ENCODE results near the gene DDX17.

GRCh38 chr22:38461057-38461413, 45.1 kb downstream of the DDX17 start:
- TF ChIP-seq NFIC (IDR thresholded peaks at IDR 0.05) (no peak), ZNF57 (CRISPR knock-in tag; IDR thresholded peaks at IDR 0.05) (no peak), CBFA2T2 (conservative IDR thresholded peaks at IDR 0.05) (no peak)
